NCI-H748 treated with DMSO at 0.1 percent for 48 hours (cell line): ENCODE results near the gene RNF41.

Experiments
- DNase-seq: peaks from one replicate; lab custom pipeline; 2025; lab: John Stamatoyannopoulos, UW

Gene RNF41

DNA sequence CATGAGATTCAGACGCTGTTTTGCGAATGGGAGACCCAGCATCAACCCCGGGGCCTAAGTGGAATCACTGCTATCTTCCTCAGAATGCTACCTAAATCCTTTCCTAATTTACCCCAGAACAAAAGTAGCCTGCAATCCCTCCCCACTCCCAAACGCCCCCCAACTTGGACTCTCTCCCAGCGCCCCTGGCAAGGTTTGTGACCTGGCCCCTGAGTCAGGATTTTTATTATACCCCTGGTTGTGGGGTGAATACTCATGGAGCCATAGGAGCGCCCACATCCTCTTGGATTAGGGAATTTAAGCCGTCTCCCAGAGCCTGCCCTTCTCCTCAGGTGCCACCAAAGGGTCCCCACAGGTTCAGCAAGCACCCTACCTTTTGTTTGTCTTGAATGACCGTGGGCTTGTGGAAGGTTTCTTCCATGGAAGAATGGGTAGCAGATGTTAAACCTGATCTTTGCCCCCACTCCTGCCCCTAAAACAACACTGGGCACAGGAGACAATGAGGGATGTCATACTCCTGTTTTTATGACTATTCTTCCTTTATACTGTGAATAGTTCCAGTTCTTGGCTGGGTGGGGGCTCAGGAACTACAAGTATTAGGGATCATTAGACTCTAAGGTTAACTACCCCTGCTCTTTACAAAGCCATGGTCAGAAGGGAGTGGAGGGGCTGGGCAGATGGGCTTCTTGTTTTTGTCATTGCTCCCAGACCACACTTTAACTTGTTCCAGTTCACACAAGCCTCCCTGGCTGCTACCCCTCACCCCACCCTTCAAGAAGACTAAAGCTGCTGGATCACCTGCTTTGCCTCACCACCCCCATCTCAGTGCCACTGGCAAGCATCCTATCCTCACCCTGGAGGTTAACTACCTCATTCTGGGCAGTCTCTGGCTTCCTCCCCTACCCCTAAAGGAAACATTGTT lies 68.7 kb downstream of the RNF41 start:
- no peak for DNase-seq
